GF-D8 (cell line): ENCODE data around the gene MYH14.

Experiments
- DNase-seq: peaks from one replicate; lab custom pipeline; 2025; lab: John Stamatoyannopoulos, UW

The MYH14 gene

GRCh38 chr19:50195224-50195623 lies 8.2 kb upstream of the MYH14 start:
- DNase-seq = no peak

- no peak for DNase-seq
These were observed 7.0 kb upstream of the MYH14 start for GRCh38 chr19:50196322-50196932.

- no peak for DNase-seq
These were observed 6.1 kb upstream of the MYH14 start for GRCh38 chr19:50197348-50197747.

GRCh38 chr19:50198431-50199258 lies 4.8 kb upstream of the MYH14 start:
- DNase-seq = no peak

GRCh38 chr19:50199259-50199555 lies 4.2 kb upstream of the MYH14 start:
- no peak for DNase-seq

GRCh38 chr19:50202386-50202785 lies 1.0 kb upstream of the MYH14 start:
- no peak for DNase-seq

- no peak for DNase-seq
These were observed 501 bp upstream of the MYH14 start for GRCh38 chr19:50202962-50203280.

- DNase-seq = no peak
These were observed 633 bp downstream of the MYH14 start for GRCh38 chr19:50204081-50204428.

- DNase-seq = no peak
These were observed 1.6 kb downstream of the MYH14 start for GRCh38 chr19:50204811-50205675.

GRCh38 chr19:50205681-50206138 lies 2.3 kb downstream of the MYH14 start:
- DNase-seq = no peak

GRCh38 chr19:50206191-50206590 lies 2.8 kb downstream of the MYH14 start:
- no peak for DNase-seq

GRCh38 chr19:50207730-50208129 lies 4.3 kb downstream of the MYH14 start:
- DNase-seq = no peak

- no peak for DNase-seq
These were observed 5.7 kb downstream of the MYH14 start for GRCh38 chr19:50209131-50209530.

GRCh38 chr19:50210425-50210824 lies 7.0 kb downstream of the MYH14 start:
- DNase-seq = no peak

- DNase-seq = no peak
These were observed 10.5 kb downstream of the MYH14 start for GRCh38 chr19:50213925-50214324.

- no peak for DNase-seq
These were observed 11.5 kb downstream of the MYH14 start for GRCh38 chr19:50214699-50215543.

GRCh38 chr19:50215820-50216219 lies 12.4 kb downstream of the MYH14 start:
- no peak for DNase-seq

- no peak for DNase-seq
These were observed 17.7 kb downstream of the MYH14 start for GRCh38 chr19:50221087-50221486.

- DNase-seq = no peak
These were observed 19.4 kb downstream of the MYH14 start for GRCh38 chr19:50222691-50223438.

GRCh38 chr19:50223439-50223716 lies 20.0 kb downstream of the MYH14 start:
- no peak for DNase-seq

- no peak for DNase-seq
These were observed 21.7 kb downstream of the MYH14 start for GRCh38 chr19:50224986-50225747.
